ENCODE data around the gene CSTF1.

- TF ChIP-seq, protein P1, sequence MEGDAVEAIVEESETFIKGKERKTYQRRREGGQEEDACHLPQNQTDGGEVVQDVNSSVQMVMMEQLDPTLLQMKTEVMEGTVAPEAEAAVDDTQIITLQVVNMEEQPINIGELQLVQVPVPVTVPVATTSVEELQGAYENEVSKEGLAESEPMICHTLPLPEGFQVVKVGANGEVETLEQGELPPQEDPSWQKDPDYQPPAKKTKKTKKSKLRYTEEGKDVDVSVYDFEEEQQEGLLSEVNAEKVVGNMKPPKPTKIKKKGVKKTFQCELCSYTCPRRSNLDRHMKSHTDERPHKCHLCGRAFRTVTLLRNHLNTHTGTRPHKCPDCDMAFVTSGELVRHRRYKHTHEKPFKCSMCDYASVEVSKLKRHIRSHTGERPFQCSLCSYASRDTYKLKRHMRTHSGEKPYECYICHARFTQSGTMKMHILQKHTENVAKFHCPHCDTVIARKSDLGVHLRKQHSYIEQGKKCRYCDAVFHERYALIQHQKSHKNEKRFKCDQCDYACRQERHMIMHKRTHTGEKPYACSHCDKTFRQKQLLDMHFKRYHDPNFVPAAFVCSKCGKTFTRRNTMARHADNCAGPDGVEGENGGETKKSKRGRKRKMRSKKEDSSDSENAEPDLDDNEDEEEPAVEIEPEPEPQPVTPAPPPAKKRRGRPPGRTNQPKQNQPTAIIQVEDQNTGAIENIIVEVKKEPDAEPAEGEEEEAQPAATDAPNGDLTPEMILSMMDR (conservative IDR thresholded peaks at IDR 0.05; ENCODE audit: low read depth, low read length) = no peak
- no peak for TF ChIP-seq EZH2phosphoT487 (IDR thresholded peaks at IDR 0.05; ENCODE audit: borderline replicate concordance, low read length)
- no peak for TF ChIP-seq EZH2 (IDR thresholded peaks at IDR 0.05; ENCODE audit: low read length, unreplicated experiment)
Measured at GRCh38 chr20:56442389-56443365, 50.2 kb downstream of the CSTF1 start.

All from PC-3 (cell line).